Lower lobe of right lung (tissue), 2 donors: ENCODE measurements around the gene BSN. TPM values are rescaled to one million over a fixed set of nuclear protein-coding genes. Genes with fewer than 3 reads are reported as not detected.

Experiments used
- ATAC-seq, 2 donors: fragments of 200-7000 bp; cut with Tn5 transposase; one replicate each; pipeline ENCODE4 v1.9.1; 2020 to 2022; ENCODE audit warnings: mild to moderate bottlenecking in 2 of 2, moderate library complexity in 2 of 2
- DNase-seq: peaks from one replicate; pipeline ENCODE4 v3.0.0-alpha.2; 2020
- H3K27ac ChIP-seq: fragments of 200-600 bp; one replicate; pipeline ENCODE4 v1.8.0; 2022
- H3K27me3 ChIP-seq: fragments of 200-600 bp; one replicate; pipeline ENCODE4 v1.8.0; 2022; ENCODE audit warnings: low read depth
- H3K36me3 ChIP-seq: fragments of 200-600 bp; one replicate; pipeline ENCODE4 v1.8.0; 2022; ENCODE audit warnings: mild to moderate bottlenecking
- H3K4me1 ChIP-seq: fragments of 200-600 bp; one replicate; pipeline ENCODE4 v1.8.0; 2022
- H3K4me3 ChIP-seq: fragments of 200-600 bp; one replicate; pipeline ENCODE4 v1.8.0; 2022; ENCODE audit warnings: mild to moderate bottlenecking
- H3K9me3 ChIP-seq: fragments of 200-600 bp; one replicate; pipeline ENCODE4 v1.8.0; 2022
- intact Hi-C: fragments of 100-400 bp; cut with DNase I; formaldehyde crosslinking; loops from one replicate; pipeline ENCODE4 v1.11.0; 2022
- total RNA-seq: library from RNA; stranded (reverse); fragmentation: NEBNext Ultra II Directional; extraction: Animal tissue kit (Norgen Biotek cat#: 25700); gene quantifications from one replicate; pipeline ENCODE4 v1.2.1, GENCODE V29; 2021
- TF ChIP-seq, protein P1 (sequence below): fragments of 200-600 bp; IDR thresholded peaks from one replicate; pipeline ENCODE4 v1.8.0; 2022; ENCODE audit warnings: antibody characterized with exemption, mild to moderate bottlenecking
- donor health status: DM: no; HTN: yes; CAD: no; lungs with severe emphysema.

BSN gene
- total RNA-seq, 1 donor from 2014 or later: 0.35 TPM

GRCh38 chr3:49531218-49531617 lies 23.1 kb upstream of the BSN start:
- ATAC-seq (no peak), DNase-seq (no peak)
- Histone ChIP-seq H3K36me3 (peaks cover 39% of the 10 kb centered on the region), H3K27ac (no peak overlapping the region), H3K4me1 (no peaks in the 10 kb centered on the region), H3K4me3 (no peak overlapping the region), H3K9me3 (no peaks in the 10 kb centered on the region), H3K27me3 (no peaks in the 10 kb centered on the region)
- intact Hi-C loops: no loop called here
- TF ChIP-seq, protein P1, sequence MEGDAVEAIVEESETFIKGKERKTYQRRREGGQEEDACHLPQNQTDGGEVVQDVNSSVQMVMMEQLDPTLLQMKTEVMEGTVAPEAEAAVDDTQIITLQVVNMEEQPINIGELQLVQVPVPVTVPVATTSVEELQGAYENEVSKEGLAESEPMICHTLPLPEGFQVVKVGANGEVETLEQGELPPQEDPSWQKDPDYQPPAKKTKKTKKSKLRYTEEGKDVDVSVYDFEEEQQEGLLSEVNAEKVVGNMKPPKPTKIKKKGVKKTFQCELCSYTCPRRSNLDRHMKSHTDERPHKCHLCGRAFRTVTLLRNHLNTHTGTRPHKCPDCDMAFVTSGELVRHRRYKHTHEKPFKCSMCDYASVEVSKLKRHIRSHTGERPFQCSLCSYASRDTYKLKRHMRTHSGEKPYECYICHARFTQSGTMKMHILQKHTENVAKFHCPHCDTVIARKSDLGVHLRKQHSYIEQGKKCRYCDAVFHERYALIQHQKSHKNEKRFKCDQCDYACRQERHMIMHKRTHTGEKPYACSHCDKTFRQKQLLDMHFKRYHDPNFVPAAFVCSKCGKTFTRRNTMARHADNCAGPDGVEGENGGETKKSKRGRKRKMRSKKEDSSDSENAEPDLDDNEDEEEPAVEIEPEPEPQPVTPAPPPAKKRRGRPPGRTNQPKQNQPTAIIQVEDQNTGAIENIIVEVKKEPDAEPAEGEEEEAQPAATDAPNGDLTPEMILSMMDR: no peak

DNA sequence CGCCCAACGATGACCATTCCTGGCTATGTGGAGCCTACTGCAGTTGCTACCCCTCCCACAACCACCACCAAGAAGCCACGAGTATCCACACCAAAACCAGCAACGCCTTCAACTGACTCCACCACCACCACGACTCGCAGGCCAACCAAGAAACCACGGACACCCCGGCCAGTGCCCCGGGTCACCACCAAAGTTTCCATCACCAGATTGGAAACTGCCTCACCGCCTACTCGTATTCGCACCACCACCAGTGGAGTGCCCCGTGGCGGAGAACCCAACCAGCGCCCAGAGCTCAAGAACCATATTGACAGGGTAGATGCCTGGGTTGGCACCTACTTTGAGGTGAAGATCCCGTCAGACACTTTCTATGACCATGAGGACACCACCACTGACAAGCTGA lies 22.6 kb upstream of the BSN start:
- Histone ChIP-seq H3K9me3 (no peaks in the 10 kb centered on the region), H3K27me3 (no peaks in the 10 kb centered on the region), H3K4me1 (no peaks in the 10 kb centered on the region), H3K36me3 (peaks cover 37% of the 10 kb centered on the region), H3K4me3 (no peak overlapping the region), H3K27ac (no peak overlapping the region)
- TF ChIP-seq, protein P1: no peak
- ATAC-seq: no peak
- intact Hi-C loops: no loop called here
- DNase-seq: no peak

- intact Hi-C loops: no loop called here
- TF ChIP-seq, protein P1: no peak
- Histone ChIP-seq H3K36me3 (peaks cover 37% of the 10 kb centered on the region), H3K4me1 (no peaks in the 10 kb centered on the region), H3K9me3 (no peaks in the 10 kb centered on the region), H3K4me3 (no peak overlapping the region), H3K27me3 (no peaks in the 10 kb centered on the region), H3K27ac (no peak overlapping the region)
- DNase-seq (no peak), ATAC-seq (no peak)
Observed at GRCh38 chr3:49533031-49533430, 21.2 kb upstream of the BSN start.

- intact Hi-C loops: no loop called here
- ATAC-seq (no peak), DNase-seq (no peak)
- no peaks in the 10 kb centered on the region for H3K9me3 ChIP-seq
- peaks cover 37% of the 10 kb centered on the region for H3K36me3 ChIP-seq
- no peaks in the 10 kb centered on the region for H3K27me3 ChIP-seq
- H3K4me1 ChIP-seq: no peaks in the 10 kb centered on the region
- TF ChIP-seq, protein P1: no peak
- H3K27ac ChIP-seq: no peak overlapping the region
- no peak overlapping the region for H3K4me3 ChIP-seq
Observed at GRCh38 chr3:49533786-49534519, 20.3 kb upstream of the BSN start.

DNA sequence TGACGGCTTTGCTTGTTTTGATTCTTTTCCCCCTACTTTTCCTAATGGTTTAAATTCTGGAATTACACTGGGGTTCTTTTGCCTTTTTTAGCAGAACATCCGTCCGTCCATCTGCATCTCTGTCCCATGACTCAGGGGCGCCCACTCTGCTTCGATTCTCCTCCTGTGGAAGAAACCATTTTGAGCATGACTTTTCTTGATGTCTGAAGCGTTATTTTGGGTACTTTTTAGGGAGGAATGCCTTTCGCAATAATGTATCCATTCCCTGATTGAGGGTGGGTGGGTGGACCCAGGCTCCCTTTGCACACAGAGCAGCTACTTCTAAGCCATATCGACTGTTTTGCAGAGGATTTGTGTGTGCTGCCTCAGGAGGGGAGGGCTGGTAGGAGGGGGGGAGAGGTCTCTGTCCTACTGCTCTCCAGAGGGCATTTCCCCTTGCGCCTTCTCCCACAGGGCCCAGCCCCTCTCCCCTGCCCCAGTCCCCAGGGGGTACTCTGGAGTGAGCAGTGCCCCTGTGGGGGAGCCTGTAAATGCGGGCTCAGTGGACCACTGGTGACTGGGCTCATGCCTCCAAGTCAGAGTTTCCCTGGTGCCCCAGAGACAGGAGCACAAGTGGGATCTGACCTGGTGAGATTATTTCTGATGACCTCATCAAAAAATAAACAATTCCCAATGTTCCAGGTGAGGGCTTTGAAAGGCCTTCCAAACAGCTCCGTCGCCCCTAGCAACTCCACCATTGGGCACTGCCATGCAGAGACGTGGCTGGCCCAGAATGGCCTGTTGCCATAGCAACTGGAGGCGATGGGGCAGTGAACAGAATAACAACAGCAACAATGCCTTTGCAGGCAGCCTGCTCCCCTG lies 19.5 kb upstream of the BSN start:
- DNase-seq (no peak), ATAC-seq (peak in 1 of 2 donors; percentile 15)
- H3K27ac ChIP-seq: no peak overlapping the region
- peaks cover 37% of the 10 kb centered on the region for H3K36me3 ChIP-seq
- H3K4me3 ChIP-seq: no peak overlapping the region
- intact Hi-C loops: no loop called here
- TF ChIP-seq, protein P1: no peak
- no peaks in the 10 kb centered on the region for H3K9me3 ChIP-seq
- H3K4me1 ChIP-seq: peaks cover 4% of the 10 kb centered on the region
- H3K27me3 ChIP-seq: no peaks in the 10 kb centered on the region
